GM19099 (cell line): ENCODE measurements around the gene BMPR1B.

ENCODE experiments used
- POLR2A ChIP-seq: IDR thresholded peaks from 3 replicates; pipeline ENCODE4 v1.6.1; 2011; ENCODE audit warnings: low read depth; ENCODE audit not compliant: insufficient read length; ENCODE audit errors: extremely low read depth

BMPR1B gene

DNA sequence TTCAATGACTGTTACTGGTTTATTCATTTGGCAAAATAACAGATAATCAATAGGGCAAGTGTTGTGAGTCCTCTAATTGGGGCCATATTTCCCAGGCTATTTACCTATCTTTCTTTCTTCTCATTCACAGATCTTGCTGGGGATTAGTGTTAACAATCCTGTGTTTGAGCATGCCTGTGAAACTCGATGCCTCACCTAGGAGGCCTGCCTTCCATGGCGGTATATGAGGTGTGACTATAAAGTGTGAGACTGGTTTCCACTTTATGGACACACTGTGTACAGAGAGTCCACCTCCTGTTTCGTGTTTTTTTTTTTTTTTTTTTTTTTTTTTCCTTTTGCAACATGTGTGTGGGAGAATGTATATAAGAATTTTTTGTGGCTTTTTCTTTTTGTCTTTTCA, 199.3 kb downstream of the BMPR1B start:
- no peak for TF ChIP-seq POLR2A

DNA sequence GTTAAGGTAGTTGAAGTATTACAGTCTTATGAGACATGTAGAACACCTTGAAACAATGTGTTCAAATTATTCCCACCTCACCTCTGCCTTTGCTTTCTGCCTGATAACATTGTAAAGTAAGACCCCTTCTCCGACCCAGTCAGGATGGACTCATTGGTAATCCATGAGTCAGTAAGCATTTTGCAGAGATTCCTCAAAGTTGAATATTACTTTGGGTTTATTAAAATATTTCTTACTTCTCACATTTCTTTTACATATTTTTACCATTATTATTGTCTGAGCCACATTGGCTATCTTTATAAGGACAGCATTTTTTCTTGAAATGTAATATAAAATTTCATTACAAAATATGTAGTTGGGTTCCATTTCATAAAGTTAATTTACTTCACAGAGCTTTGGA, 201.6 kb downstream of the BMPR1B start:
- TF ChIP-seq POLR2A: no peak

DNA sequence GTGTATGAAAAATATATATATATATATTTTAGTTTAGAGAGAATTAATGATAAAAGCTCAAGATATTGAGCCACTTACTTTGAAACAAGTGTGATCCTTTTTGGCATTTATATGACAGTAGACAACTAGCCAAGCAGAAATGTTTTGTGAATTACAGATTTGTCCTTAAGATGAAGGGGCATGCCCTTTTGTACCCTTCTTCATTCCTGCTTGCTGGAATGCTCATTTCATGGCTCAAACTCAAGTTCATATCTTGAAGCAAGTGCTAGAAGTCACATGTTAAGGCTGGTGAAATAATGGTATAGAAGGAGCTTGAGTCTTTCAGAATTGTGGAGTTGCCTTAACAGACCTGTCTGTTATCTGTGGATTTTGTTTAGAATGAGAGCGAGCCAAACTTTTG, 203.0 kb downstream of the BMPR1B start:
- TF ChIP-seq POLR2A: no peak

DNA sequence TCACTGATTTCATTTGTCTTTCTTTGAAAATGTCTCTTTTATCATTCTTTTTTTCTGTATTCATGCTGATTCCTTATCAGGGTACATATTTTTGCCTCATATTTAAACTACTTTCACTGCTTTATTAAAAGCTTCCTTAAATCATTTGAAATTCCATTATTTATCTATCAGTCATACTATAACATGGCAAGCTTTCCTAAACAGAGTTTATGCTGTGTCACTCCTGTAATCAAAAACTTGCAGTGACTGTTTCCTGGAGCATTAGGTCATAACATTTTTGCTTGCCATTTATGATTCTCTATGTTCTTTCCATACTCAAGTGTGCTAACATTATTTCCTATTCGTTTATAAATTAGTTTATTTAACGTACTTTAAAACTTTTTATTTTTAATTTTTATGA, 203.7 kb downstream of the BMPR1B start:
- no peak for TF ChIP-seq POLR2A

DNA sequence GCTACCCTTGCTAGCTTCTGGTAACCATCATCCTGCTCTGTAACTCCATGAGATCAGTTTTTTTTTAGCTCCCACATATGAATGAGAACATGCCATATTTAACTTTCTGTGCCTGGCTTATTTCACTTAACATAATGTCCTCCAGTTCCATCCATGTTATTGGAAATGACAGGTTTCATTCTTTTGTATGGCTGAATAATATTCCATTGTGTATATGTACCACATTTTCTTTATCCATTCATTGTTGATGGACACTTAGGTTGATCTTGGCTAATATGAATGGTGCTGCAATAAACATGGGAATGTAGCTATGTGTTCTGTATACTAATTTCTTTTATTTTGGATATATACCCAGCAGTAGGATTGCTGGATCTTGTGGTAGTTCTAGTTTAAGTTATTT, 204.7 kb downstream of the BMPR1B start:
- no peak for TF ChIP-seq POLR2A

DNA sequence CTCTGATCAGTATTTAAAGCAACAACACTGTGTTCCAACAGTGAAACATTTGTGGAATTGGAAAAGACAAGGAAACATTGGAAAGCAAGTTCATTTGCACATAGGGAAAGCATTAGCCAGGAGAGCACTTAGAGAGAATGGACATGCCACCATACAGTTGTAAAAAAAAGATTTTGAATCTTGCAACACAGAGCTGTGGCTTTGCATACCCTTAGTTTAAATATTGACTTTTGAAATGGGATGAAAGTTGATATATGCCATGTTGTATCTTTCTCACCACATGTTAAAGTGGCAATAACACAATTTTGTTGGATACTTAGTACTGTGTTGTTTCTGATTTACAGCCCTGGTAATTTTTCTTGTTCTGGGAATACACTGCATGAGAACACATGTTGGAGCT, 208.1 kb downstream of the BMPR1B start:
- no peak for TF ChIP-seq POLR2A

DNA sequence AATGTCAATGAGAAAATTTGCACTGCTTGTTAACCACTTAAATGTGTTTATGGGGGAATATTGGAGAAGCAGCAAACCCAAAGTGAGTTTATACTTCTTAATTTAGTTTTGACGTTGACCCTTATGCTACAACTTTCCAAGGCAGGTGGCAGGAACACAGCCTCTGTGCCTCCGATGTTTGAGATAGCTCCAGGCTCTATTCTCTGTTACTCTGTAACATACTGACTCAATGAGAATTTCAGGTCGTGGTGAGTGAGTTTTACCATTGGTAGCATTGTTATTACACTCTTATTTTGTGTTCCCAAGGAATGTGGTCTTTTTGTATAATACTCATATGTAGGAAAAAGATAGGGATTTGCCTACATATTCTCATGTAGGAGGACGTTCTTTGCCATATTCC, 210.7 kb downstream of the BMPR1B start:
- TF ChIP-seq POLR2A: no peak

DNA sequence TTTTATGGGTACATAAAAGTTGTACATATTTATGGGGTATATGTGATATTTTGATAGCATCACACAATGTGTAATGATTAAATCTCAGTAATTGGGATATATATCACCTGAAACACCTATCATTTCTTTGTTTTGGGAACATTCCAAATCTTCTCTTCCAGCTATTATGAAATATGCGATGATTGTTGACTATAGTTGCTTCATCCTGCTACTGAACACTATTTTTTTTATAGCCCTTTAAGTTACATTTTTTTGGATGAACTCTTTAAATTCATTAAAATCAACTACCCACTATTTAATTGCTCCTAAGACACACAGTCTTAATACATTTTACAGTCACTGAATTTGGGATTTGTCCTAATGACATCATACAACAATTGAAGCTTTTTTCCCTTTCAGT, 212.9 kb downstream of the BMPR1B start:
- no peak for TF ChIP-seq POLR2A

DNA sequence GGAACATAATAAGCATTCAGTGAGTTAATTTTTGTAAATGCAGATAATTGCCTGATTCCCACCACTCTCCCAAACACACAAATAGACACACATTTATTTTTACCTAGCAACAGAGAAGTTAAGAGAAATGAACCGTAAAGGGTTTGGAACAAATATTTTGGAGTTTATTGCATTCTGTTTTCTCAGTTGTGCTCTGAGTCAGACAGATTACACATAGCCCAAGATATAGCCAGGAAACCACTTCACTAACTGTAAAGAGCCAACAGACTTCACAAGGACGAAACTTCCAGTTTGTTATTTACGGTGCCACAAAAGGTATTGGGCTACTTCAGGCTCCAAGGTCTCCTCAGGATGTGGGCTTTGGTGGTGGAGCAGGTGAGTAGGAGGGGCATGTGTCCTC, 217.0 kb downstream of the BMPR1B start:
- no peak for TF ChIP-seq POLR2A

DNA sequence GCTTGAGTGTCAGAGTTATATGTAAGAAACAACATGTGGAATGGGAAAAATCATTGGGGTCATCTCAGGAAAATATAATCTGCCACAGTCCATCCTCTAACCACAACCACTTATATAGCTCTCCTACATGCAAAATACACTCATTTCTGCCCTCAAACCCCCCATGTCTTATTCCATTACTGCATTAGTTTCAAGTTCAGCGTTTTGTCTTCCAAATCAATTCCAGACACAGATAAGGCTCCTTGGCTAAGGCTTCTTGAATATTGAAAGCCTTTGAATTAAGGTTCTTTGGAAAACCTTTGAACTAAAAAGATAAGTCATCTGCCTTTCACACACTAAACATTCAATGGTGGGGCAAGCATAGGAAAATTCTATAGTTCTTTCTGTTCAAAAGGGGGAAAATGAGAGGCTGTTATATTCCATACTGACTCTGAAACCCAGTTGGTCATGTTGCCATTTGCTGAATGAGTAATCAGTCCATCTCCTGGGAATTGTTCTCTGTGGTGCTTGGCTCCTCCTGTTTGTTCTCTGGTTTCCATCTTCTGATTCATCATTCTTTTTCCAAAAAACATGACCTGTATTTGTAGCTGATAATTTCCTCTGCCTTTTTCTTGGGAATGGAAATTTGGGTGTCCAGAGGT, 218.7 kb downstream of the BMPR1B start:
- TF ChIP-seq POLR2A: no peak

DNA sequence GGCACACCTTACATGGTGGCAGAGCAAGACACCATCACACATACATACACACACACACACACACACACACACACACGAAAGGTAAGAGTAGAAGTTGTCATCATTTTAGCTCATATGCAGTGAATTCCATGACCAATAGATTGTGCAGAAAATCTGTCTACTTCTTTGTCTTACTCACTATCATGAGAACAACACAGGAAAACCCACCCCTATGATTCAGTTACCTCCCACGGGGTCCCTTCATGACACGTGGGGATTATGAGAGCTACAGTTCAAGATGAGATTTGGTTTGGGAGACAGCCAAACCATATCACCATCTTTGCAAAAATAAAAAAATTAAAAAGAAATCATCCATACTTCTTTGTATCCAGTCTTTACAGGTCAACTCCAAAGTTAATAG, 221.1 kb downstream of the BMPR1B start:
- TF ChIP-seq POLR2A: no peak

DNA sequence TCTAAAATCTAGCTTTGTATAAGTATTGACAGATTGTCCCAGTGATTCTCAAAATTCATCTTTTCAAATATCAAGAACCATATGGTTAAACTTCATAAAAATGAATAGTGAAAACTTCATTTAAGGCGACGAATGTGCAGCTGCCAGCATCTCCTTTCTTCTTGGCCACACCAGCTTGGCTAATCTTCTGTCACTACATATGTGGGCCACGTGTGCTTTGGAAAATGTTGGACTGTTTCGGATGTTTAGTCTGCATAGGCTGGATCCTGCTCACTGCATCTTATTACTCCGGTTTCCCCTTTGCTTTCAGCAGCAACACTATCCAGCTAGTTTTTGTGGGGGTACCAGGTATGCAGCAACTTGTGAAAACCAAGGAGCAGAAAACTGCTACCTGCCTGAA, 221.9 kb downstream of the BMPR1B start:
- no peak for TF ChIP-seq POLR2A

DNA sequence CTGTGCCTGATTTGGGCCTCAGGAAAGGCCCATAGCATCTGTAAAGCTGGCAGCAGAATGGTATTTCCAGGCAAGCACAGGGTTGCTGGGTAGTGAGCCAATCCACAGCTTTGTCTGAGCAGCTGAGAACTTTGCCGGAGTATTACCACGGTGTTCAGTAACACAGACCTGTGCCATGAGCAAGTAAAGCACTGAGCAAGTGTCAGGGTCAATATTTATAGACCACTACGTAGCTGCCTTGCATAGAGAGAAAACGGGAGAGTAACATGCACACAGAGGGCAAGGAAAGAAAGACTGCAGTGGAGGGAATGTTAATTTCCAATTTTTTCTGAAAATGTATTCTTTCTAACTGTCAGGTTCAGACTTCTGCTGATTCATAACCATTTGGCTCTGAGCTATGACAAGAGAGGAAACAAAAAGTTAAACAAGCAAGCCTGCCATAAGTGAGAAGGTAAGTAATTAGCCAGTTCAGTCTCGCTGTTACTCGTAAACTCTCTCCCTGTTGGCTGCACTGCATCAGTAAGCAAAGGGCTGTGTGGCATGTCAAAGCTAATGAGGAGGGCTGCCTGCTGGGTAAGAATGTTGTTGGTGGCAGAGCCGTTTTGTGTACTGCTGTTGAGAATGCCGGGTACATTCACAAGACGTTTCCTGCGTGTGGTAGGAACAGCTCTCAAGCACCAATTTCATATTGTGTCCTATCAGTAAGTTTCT, 238.1 kb downstream of the BMPR1B start:
- no peak for TF ChIP-seq POLR2A

DNA sequence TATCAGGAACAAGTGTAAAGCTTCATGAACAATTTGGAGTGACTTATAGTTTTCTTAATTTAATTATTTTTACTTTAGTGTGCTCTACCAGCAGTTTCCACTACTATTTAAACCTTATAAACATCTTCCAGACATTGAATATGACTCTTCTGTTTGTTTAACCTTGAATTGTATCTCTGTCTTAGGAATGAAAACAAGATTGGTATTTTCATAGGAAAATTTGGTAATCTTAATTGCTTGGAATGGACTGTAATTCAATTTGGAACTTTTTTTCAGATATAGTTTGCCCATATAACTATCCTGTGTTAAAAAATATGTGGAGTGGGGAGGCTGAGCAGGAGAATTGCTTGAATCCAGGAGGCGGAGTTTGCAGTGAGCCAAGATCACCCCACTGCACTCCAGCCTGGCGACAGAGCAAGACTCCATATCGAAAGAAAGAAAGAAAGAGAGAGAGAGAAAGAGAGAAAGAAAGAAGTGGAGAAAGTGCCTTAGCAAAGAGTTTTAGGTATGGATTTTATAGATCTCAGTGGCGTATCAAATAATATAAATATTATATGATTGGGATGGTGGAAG, 242.4 kb downstream of the BMPR1B start:
- no peak for TF ChIP-seq POLR2A

DNA sequence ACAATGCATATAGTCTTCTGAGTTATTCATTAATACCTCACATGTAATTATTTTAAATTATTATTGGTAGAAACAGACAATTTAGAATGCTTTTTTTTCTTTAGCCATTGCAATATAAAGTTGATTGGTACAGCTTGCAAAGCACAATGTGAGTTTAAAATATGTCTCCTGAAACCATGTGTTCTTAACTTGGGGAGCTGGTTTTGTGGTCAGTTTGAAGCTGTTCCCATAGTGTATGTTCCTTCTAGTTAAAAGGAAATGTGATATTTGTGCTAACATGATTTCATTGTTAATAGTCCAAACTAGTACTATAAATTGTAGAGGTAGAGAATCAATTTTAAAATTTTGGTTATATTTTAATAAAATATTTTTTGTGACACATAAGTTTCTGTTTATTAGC, 247.2 kb downstream of the BMPR1B start:
- no peak for TF ChIP-seq POLR2A

DNA sequence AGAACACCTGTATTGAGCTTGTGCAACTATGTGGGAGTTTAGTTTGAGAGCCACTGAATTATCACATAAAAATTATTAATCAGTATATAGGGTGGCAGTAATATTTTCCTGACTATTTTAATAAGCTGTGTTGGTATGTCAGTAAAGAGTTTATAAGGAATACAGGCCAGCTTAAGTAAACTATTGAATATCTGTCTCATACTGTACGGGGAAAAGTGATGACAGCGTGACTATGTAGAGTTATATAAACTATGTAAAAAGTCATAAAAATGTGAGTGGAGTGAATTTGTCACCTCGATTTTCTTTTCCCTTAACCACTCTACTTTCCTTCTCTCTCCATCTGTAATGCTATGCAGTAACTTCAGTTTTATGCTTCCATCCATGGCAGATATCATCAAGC, 250.2 kb downstream of the BMPR1B start:
- TF ChIP-seq POLR2A: no peak
